Loucy (cell line): ENCODE measurements around the gene GPBAR1.

ENCODE experiments used
- H2AFZ ChIP-seq: fragments of 200-600 bp; sonication (generic); 2 replicates; pipeline ENCODE4 v1.6.0; 2016; ENCODE audit warnings: antibody characterized with exemption, mild to moderate bottlenecking, low read length, moderate library complexity
- H3F3A ChIP-seq: fragments of 200-600 bp; 2 replicates; pipeline ENCODE4 v1.6.0; 2016; ENCODE audit warnings: antibody characterized with exemption, low read depth, mild to moderate bottlenecking
- H3K27me3 ChIP-seq: fragments of 200-600 bp; sonication (generic); 2 replicates; pipeline ENCODE4 v1.6.1; 2014; ENCODE audit warnings: low read length, mild to moderate bottlenecking; ENCODE audit not compliant: insufficient read depth, poor library complexity, severe bottlenecking
- H3K36me3 ChIP-seq: fragments of 200-600 bp; sonication (generic); 2 replicates; pipeline ENCODE4 v1.6.1; 2016; ENCODE audit warnings: low read length; ENCODE audit not compliant: insufficient read depth
- H3K4me1 ChIP-seq: fragments of 200-600 bp; sonication (generic); 2 replicates; pipeline ENCODE4 v1.5.1; 2014; ENCODE audit warnings: low read length, mild to moderate bottlenecking; ENCODE audit not compliant: insufficient read depth, poor library complexity, severe bottlenecking
- H3K4me2 ChIP-seq: fragments of 200-600 bp; sonication (generic); 2 replicates; pipeline ENCODE4 v1.6.0; 2014; ENCODE audit warnings: antibody characterized with exemption, low read length, low read depth, mild to moderate bottlenecking; ENCODE audit not compliant: poor library complexity, severe bottlenecking
- H3K4me3 ChIP-seq: fragments of 200-600 bp; sonication (generic); 2 replicates; pipeline ENCODE4 v1.5.1; 2014; ENCODE audit warnings: low read length, mild to moderate bottlenecking, mixed read lengths; ENCODE audit not compliant: poor library complexity, severe bottlenecking
- H3K79me2 ChIP-seq: fragments of 200-600 bp; sonication (generic); 2 replicates; pipeline ENCODE4 v1.6.1; 2014; ENCODE audit warnings: low read length; ENCODE audit not compliant: insufficient read depth
- H3K9ac ChIP-seq: fragments of 200-600 bp; sonication (generic); 2 replicates; pipeline ENCODE4 v1.6.0; 2014; ENCODE audit warnings: mild to moderate bottlenecking, low read depth, low read length, moderate library complexity; ENCODE audit not compliant: poor library complexity, severe bottlenecking
- H3K9me2 ChIP-seq: fragments of 200-600 bp; sonication (generic); replicated peaks from 2 replicates; pipeline ENCODE4 v1.6.1; 2016; ENCODE audit warnings: low read depth, low read length, mixed read lengths
- H3K9me3 ChIP-seq: fragments of 200-600 bp; sonication (generic); 2 replicates; pipeline ENCODE4 v1.6.1; 2014; ENCODE audit warnings: mild to moderate bottlenecking, antibody characterized with exemption, low read length, low read depth; ENCODE audit not compliant: insufficient read depth
- H4K20me1 ChIP-seq: fragments of 200-600 bp; sonication (generic); 2 replicates; pipeline ENCODE4 v1.6.0; 2014; ENCODE audit warnings: antibody characterized with exemption, low read length, mild to moderate bottlenecking; ENCODE audit not compliant: insufficient read depth, poor library complexity, severe bottlenecking
- CTCF ChIP-seq: fragments of 200-600 bp; sonication (generic); conservative IDR thresholded peaks from 2 replicates; pipeline ENCODE4 v1.5.1; 2014; ENCODE audit warnings: mild to moderate bottlenecking, antibody characterized with exemption, low read length
- EZH2phosphoT487 ChIP-seq: fragments of 200-600 bp; IDR thresholded peaks from 2 replicates; pipeline ENCODE4 v1.6.1; 2018; ENCODE audit warnings: antibody characterized with exemption, mild to moderate bottlenecking, moderate library complexity, borderline replicate concordance

The GPBAR1 gene

GRCh38 chr2:218236829-218237228, 24.0 kb upstream of the GPBAR1 start:
- no peak overlapping the region for H3K4me2 ChIP-seq
- peaks cover 91% of the 10 kb centered on the region for H3K36me3 ChIP-seq
- H3K9me2 ChIP-seq: no peaks in the 10 kb centered on the region
- no peak overlapping the region for H3K4me3 ChIP-seq
- no peak for TF ChIP-seq CTCF
- TF ChIP-seq EZH2phosphoT487: no peak
- H3K27me3 ChIP-seq: no peaks in the 10 kb centered on the region
- H3F3A ChIP-seq: peaks cover 2% of the 10 kb centered on the region; the same call in 1 of the 2 replicates
- H4K20me1 ChIP-seq: peaks cover 4% of the 10 kb centered on the region
- no peak overlapping the region for H3K9ac ChIP-seq
- no peaks in the 10 kb centered on the region for H3K4me1 ChIP-seq
- H2AFZ ChIP-seq: no peak overlapping the region
- no peaks in the 10 kb centered on the region for H3K9me3 ChIP-seq
- peaks cover 49% of the 10 kb centered on the region for H3K79me2 ChIP-seq

GRCh38 chr2:218238887-218239286, 21.9 kb upstream of the GPBAR1 start:
- no peak for TF ChIP-seq CTCF
- TF ChIP-seq EZH2phosphoT487: no peak
- Histone ChIP-seq H3K36me3 (peaks cover 96% of the 10 kb centered on the region), H3K79me2 (peaks cover 47% of the 10 kb centered on the region; the same call in 1 of the 2 replicates), H3K4me3 (no peak overlapping the region), H3K9me3 (no peaks in the 10 kb centered on the region), H3K27me3 (no peaks in the 10 kb centered on the region), H3F3A (peaks cover 2% of the 10 kb centered on the region; the same call in 1 of the 2 replicates), H4K20me1 (peaks cover 11% of the 10 kb centered on the region), H3K9ac (no peak overlapping the region), H3K4me2 (no peak overlapping the region), H3K4me1 (no peaks in the 10 kb centered on the region), H3K9me2 (no peaks in the 10 kb centered on the region), H2AFZ (no peak overlapping the region)

- TF ChIP-seq EZH2phosphoT487: no peak
- no peak for TF ChIP-seq CTCF
- H3K4me3 ChIP-seq: no peak overlapping the region
Observed at GRCh38 chr2:218244204-218244603, 16.6 kb upstream of the GPBAR1 start.

More at GRCh38 chr2:218244204-218244603, 16.6 kb upstream of the GPBAR1 start:
- Histone ChIP-seq H3K36me3 (peaks cover 98% of the 10 kb centered on the region), H3K9me2 (no peaks in the 10 kb centered on the region), H2AFZ (no peak overlapping the region), H3K4me1 (no peaks in the 10 kb centered on the region), H3K9me3 (no peaks in the 10 kb centered on the region), H3K79me2 (peaks cover 29% of the 10 kb centered on the region; the same call in 1 of the 2 replicates), H3F3A (peaks cover 2% of the 10 kb centered on the region; the same call in 1 of the 2 replicates), H3K27me3 (no peaks in the 10 kb centered on the region), H3K4me2 (no peak overlapping the region), H4K20me1 (peaks cover 11% of the 10 kb centered on the region), H3K9ac (no peak overlapping the region)
